ENCODE results near the gene DPH7. TPM values are rescaled to one million over a fixed set of nuclear protein-coding genes. Genes with fewer than 3 reads are reported as not detected.
"Not testable (repeated sequence)": the region's sequence is repeated elsewhere in the genome, so short reads cannot be mapped to it uniquely, and the experiment has no call there.

The DPH7 gene
- total and polyA plus RNA-seq, 5 experiments from 2014 or later: 26.2 to 80.7 (median 32.8) TPM

- Mint-ChIP-seq H3K36me3 (peaks cover 0 to 3% (median 0%) of the 10 kb centered on the region in 3 donors), H3K4me3 (peak overlapping the region in 4 of 10 donors; percentile 16 to 27 (median 22)), H3K27ac (peak overlapping the region in 8 of 10 donors; percentile 17 to 91 (median 72)), H3K9me3 (peaks cover 0 to 8% (median 4%) of the 10 kb centered on the region in 9 donors), H3K27me3 (no peaks in the 10 kb centered on the region), H3K4me1 (peaks cover 16 to 33% (median 29%) of the 10 kb centered on the region in 4 donors)
- ATAC-seq (no peak), DNase-seq (no peak)
- POLR2A ChIA-PET: interaction anchor here (0.5 to 1.3 kb wide), 3 partner anchors 16 to 112 kb away, joined by 3 to 4 read pairs (median 4); partner anchors contain the start of genes EXD3 and NOXA1
Observed at GRCh38 chr9:137535120-137535428, 43.7 kb downstream of the DPH7 start.

GRCh38 chr9:137534256-137535119 is 44.2 kb downstream of the DPH7 start:
- peak overlapping the region in 5 of 10 donors; percentile 15 to 43 (median 24) for H3K4me3 Mint-ChIP-seq
- H3K27ac Mint-ChIP-seq: peak overlapping the region; percentile 17 to 91 (median 68)

GRCh38 chr9:137532891-137533468 is 45.7 kb downstream of the DPH7 start:
- ATAC-seq, H3K4me3 Mint-ChIP-seq, DNase-seq, POLR2A ChIA-PET, H3K36me3 Mint-ChIP-seq, H3K27ac Mint-ChIP-seq, H3K27me3 Mint-ChIP-seq, H3K9me3 Mint-ChIP-seq: not testable (repeated sequence)
- peaks cover 16 to 33% (median 29%) of the 10 kb centered on the region in 4 donors for H3K4me1 Mint-ChIP-seq

More at GRCh38 chr9:137534256-137535119, 44.2 kb downstream of the DPH7 start:
- H3K36me3 Mint-ChIP-seq: peaks cover 0 to 3% (median 0%) of the 10 kb centered on the region in 3 donors
- no peaks in the 10 kb centered on the region for H3K27me3 Mint-ChIP-seq
- peak; percentile 58 to 59 for ATAC-seq
- peaks cover 0 to 8% (median 4%) of the 10 kb centered on the region in 9 donors for H3K9me3 Mint-ChIP-seq
- DNase-seq: peak in 3 of 10 donors; percentile 25 to 37 (median 27)
- POLR2A ChIA-PET: interaction anchor here (0.5 to 1.3 kb wide), 3 partner anchors 16 to 111 kb away, joined by 3 to 4 read pairs (median 4); partner anchors contain the start of genes EXD3 and NOXA1
- H3K4me1 Mint-ChIP-seq: peaks cover 16 to 33% (median 29%) of the 10 kb centered on the region in 4 donors

- DNase-seq: no peak
- POLR2A ChIA-PET: interaction anchor here (0.5 kb wide), 1 partner anchor 658 kb away, joined by 3 read pairs; no protein-coding TSS in a partner anchor
- Mint-ChIP-seq H3K4me3 (no peak overlapping the region), H3K36me3 (peaks cover 0 to under 1% (median 0%) of the 10 kb centered on the region in 3 donors), H3K27me3 (no peaks in the 10 kb centered on the region), H3K4me1 (peaks cover 8 to 18% (median 14%) of the 10 kb centered on the region in 4 donors), H3K9me3 (peaks cover 0 to 3% (median 2%) of the 10 kb centered on the region in 9 donors), H3K27ac (peak overlapping the region in 2 of 10 donors; percentile 20 to 56)
- no peak for ATAC-seq
Observed at GRCh38 chr9:137531099-137531765, 47.5 kb downstream of the DPH7 start.

DNA sequence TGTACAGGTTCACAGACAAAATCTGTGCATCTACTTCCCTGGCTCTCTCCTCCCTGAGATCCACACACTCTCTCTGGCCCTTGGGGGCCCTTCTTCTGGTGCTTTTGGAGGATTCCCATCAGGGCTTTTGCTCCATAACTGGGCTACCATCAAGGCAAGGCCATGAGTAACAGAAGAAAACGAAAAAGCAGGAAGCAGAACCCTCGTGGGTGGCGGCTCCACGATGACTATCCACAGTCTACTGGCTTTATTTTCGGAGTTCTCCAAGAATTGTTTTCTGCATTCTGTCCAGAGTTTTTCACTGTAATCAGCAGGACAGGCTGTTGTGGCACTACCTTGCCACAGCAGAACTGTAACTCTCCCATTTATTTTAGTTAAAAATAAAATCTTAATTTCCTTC is 48.4 kb downstream of the DPH7 start:
- Mint-ChIP-seq H3K4me3 (no peak overlapping the region), H3K9me3 (no peaks in the 10 kb centered on the region), H3K27ac (no peak overlapping the region), H3K36me3 (no peaks in the 10 kb centered on the region), H3K27me3 (no peaks in the 10 kb centered on the region), H3K4me1 (peaks cover 8 to 18% (median 12%) of the 10 kb centered on the region in 4 donors)
- ATAC-seq: no peak
- no peak for DNase-seq
- POLR2A ChIA-PET: no interaction called here

DNA sequence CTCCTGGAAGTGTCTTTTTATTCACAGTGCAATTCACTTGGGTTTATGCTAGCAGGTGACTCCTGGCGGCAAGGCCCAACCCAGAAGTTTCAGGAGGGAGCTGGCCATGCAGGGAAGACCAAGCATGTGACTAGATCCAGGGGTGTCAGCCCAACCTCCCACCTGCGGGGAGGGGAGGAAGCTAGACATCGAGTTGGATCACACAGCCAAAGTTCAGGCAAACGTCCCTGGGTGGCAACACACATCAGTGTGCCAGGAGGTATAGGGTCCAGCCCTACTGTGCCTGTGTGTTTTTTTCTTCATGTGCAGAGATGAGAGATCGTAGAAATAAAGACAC is 53.8 kb downstream of the DPH7 start:
- H3K27ac Mint-ChIP-seq: peak overlapping the region in 1 of 10 donors; percentile 75
- POLR2A ChIA-PET: interaction anchor here (0.9 kb wide), 1 partner anchor 102 kb away, joined by 4 read pairs; the partner anchor contains the start of genes EXD3 and NOXA1
- no peak for DNase-seq
- no peaks in the 10 kb centered on the region for H3K27me3 Mint-ChIP-seq
- no peak for ATAC-seq
- H3K36me3 Mint-ChIP-seq: no peaks in the 10 kb centered on the region
- peak overlapping the region in 2 of 10 donors; percentile 15 to 16 for H3K4me3 Mint-ChIP-seq
- peaks cover 0 to 16% (median 3%) of the 10 kb centered on the region in 4 donors for H3K4me1 Mint-ChIP-seq
- no peaks in the 10 kb centered on the region for H3K9me3 Mint-ChIP-seq

DNA sequence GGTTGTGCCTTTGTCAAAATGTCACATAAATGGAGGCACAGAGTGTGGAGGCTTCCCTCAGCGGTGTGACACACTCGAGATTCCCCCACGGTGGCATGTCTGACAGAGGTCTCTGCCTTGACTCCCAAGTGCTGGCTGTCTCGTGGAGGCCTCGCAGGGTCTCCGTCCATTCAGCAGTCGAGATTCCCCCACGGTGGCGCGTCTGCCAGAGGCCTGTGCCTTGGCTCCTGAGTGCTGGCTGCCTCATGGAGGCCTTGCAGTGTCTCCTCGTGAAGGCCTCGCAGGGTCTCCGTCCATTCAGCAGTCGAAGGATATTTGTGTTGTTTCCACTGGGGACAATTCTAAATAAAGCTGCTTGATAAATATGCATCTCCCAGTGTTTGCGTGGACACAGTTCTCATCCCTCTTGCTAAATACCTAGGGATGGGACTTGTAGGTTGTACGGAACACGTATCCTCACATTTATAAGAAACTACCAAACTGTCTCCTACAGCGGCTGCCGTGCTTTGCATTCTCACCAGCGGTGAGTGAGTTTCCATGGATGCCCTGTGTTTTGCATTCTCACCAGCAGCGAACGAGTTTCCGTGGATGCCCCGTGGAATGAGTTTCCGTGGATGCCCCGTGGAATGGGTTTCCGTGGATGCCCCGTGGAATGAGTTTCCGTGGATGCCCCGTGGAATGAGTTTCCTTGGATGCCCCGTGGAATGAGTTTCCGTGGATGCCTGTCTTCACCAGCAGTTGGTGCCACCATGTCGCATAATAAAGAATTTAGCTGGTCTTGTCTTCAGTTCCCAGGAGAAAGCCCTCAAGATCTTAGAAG is 54.4 kb downstream of the DPH7 start:
- no peak overlapping the region for H3K27ac Mint-ChIP-seq
- POLR2A ChIA-PET: interaction anchor here (0.9 kb wide), 1 partner anchor 101 kb away, joined by 4 read pairs; the partner anchor contains the start of genes EXD3 and NOXA1
- H3K36me3 Mint-ChIP-seq: no peaks in the 10 kb centered on the region
- ATAC-seq (no peak), DNase-seq (no peak)
- no peaks in the 10 kb centered on the region for H3K9me3 Mint-ChIP-seq
- peak overlapping the region in 1 of 10 donors; percentile 15 for H3K4me3 Mint-ChIP-seq
- no peaks in the 10 kb centered on the region for H3K27me3 Mint-ChIP-seq
- H3K4me1 Mint-ChIP-seq: peaks cover 0 to 16% (median 3%) of the 10 kb centered on the region in 4 donors

DNA sequence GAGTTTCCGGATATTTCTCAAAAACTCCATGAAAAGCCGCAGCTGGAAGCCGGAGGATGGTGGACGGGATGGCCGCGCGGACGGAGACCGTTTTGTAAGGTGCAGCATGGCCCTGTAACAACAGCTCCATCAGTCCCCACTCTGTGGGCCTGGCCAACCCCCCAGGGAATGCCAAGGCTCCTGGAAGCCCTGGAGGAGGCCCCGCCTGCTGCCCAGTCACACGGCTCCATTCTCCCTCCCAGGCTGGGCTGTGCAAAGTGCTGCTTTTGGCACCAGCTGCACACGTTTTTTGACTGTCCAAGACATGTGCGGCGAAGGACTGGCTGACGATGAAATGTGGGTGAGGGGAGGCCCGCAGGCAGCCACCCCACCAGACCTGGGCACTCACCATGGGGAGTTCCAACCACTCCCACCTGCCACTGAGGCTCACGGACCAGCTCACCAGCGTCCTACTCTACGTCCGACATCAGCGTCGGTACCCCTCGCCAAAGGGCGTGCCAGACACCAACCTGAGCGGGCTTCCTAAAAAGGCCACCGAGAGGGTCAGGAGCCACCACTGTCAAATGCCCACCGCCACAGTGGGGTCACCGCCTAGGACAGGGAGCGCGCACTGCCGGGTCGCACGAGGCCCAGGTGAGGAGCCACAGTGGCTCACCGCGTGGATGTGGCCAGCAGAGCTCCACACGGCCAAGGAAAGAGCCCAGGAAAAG is 55.8 kb downstream of the DPH7 start:
- H3K9me3 Mint-ChIP-seq: no peaks in the 10 kb centered on the region
- no peak for DNase-seq
- POLR2A ChIA-PET: no interaction called here

DNA sequence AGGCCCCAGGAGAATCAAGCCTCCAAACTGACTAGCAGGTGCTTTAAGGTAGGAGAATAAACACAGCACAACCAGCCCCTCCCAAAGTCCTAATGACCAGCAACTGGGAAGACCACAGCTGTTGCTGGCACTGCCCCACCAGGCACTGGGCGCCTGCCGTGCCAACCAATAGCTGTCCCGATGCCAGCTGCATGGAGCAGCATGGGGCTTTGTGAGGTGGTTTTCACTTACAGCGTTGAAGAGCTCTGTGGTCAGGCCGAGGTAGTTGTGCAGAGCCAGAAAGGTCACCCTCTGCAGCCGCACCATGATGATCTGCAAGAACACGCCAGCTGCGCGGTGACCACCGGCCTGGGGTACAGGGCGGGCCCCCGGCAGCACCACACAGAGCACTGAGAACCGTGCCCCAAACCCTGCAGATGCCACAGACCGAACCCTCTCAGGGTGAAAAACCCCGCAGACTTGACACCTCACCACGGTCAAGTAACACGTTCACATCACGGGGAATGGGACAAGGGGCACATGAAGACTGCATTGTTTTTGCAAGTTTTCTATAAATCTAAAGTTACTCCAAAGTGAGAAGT is 57.2 kb downstream of the DPH7 start:
- H3K4me3 Mint-ChIP-seq: no peak overlapping the region
- H3K36me3 Mint-ChIP-seq: no peaks in the 10 kb centered on the region
- H3K27me3 Mint-ChIP-seq: no peaks in the 10 kb centered on the region
- no peak overlapping the region for H3K27ac Mint-ChIP-seq
- no peaks in the 10 kb centered on the region for H3K9me3 Mint-ChIP-seq
- no peak for ATAC-seq
- H3K4me1 Mint-ChIP-seq: peaks cover 0 to 16% (median 3%) of the 10 kb centered on the region in 4 donors
- DNase-seq: no peak
- POLR2A ChIA-PET: no interaction called here

More for the DNA sequence above, 55.8 kb downstream of the DPH7 start:
- Mint-ChIP-seq H3K4me3 (peak overlapping the region in 1 of 10 donors; percentile 20), H3K27me3 (no peaks in the 10 kb centered on the region), H3K4me1 (peaks cover 0 to 16% (median 3%) of the 10 kb centered on the region in 4 donors), H3K27ac (no peak overlapping the region), H3K36me3 (no peaks in the 10 kb centered on the region)
- ATAC-seq: no peak

DNA sequence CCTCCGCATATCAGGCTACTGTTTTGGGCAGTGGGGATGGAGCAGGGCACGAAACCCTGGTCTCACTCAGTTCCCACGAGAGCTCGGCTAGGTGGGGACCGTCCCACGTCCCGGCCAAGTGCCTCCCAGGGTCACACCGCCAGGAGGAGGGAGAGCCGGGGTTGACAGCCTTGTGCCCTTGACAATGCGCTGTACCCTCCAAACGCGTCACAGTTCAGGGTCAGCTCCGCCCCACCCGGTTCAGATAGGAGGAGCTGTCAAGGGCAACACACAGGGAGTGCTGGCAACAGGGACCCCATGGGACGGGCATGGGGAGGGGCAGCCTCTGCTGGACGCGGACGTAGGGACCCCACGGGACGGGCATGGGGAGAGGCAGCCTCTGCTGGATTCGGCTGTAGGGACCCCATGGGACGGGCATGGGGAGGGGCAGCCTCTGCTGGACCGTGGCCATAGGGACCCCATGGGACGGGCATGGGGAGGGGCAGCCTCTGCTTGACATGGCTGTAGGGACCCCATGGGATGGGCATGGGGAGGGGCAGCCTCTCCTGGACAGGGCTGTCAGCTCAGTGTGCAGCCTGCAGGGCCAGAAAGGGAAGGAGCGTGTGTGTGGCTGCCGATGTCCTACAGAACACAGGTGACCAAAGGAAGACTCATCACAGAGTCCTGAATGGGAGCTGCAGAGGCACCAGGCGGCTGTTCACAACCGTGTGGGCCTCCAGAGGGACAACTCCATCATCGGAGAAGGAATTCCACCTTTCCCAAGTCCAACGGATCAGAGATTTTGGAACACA is 57.9 kb downstream of the DPH7 start:
- no peak overlapping the region for H3K4me3 Mint-ChIP-seq

More for the DNA sequence above, 57.9 kb downstream of the DPH7 start:
- H3K27me3 Mint-ChIP-seq: no peaks in the 10 kb centered on the region
- H3K4me1 Mint-ChIP-seq: peaks cover 0 to 16% (median 3%) of the 10 kb centered on the region in 4 donors
- no peak for ATAC-seq
- POLR2A ChIA-PET: no interaction called here
- no peak overlapping the region for H3K27ac Mint-ChIP-seq
- DNase-seq: no peak
- H3K36me3 Mint-ChIP-seq: no peaks in the 10 kb centered on the region
- H3K9me3 Mint-ChIP-seq: no peaks in the 10 kb centered on the region
